ENCODE results near the gene CDK18.

Gene CDK18

GRCh38 chr1:205505076-205505729 is 734 bp downstream of the CDK18 start:
- no peak for DNase-seq (ENCODE audit: low read depth)

- DNase-seq (ENCODE audit: low read depth), result no peak
Observed at GRCh38 chr1:205505791-205506190, 1.3 kb downstream of the CDK18 start.

GRCh38 chr1:205506409-205507200 is 2.1 kb downstream of the CDK18 start:
- no peak for DNase-seq (ENCODE audit: low read depth)

- no peak for DNase-seq (ENCODE audit: low read depth)
Observed at GRCh38 chr1:205508227-205508714, 3.8 kb downstream of the CDK18 start.

DNA sequence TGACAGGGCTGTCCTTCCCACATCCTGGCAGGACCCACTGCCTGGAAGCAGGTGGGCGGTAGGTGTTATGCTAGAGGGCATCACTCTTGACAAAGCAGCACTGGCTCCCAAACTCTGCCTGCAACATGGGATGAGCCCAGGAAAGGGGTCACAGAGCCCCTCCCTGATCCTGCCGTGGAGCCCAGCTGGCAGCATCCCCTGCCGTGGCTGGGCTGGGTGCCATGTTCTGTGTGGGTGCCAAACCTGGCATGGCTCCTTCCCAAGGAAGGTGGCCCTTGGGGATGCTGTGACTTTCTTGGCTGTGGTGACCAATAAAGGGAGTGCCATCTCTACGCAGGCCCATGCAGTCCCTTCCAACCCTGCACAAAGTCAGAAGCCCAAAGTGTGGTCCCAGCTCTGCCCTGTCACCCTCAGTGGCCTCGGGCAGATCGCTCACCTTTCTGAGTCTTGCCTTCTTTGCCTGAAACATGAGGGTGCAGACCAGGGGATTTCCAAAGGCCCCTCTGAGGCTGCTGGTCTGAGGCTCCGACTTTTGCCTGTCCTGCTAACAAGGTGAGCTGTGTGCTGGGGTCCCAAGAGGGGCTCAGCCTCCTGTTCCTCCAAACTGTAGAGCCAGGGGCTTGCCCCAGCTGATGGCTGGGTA is 6.0 kb downstream of the CDK18 start:
- DNase-seq (ENCODE audit: low read depth), result no peak

DNA sequence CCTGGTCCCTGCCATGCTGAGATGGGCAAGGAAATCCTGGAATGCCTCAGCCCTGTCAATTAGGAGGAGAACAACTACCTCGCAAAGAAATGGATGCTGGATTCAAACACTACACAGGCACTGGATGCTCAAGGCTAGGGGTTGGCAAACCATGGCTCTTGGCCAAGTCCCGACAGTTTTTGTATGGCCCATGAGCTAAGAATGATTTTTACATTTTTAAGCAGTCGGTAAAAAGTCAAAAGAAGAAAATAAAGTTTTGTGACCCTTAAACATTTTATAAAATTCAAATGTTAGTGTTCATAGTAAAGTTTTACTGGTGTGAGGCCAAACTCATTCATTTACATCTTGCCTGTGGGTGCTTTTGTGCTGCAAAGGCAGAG is 6.5 kb downstream of the CDK18 start:
- no peak for DNase-seq (ENCODE audit: low read depth)

- DNase-seq (ENCODE audit: low read depth), result no peak
Observed at GRCh38 chr1:205512059-205513045, 7.9 kb downstream of the CDK18 start.

- DNase-seq (ENCODE audit: low read depth), result no peak
Observed at GRCh38 chr1:205513774-205514173, 9.3 kb downstream of the CDK18 start.

GRCh38 chr1:205514211-205515142 is 10.0 kb downstream of the CDK18 start:
- no peak for DNase-seq (ENCODE audit: low read depth)

- no peak for DNase-seq (ENCODE audit: low read depth)
Observed at GRCh38 chr1:205515781-205516253, 11.3 kb downstream of the CDK18 start.

GRCh38 chr1:205516362-205516761 is 11.9 kb downstream of the CDK18 start:
- no peak for DNase-seq (ENCODE audit: low read depth)

DNA sequence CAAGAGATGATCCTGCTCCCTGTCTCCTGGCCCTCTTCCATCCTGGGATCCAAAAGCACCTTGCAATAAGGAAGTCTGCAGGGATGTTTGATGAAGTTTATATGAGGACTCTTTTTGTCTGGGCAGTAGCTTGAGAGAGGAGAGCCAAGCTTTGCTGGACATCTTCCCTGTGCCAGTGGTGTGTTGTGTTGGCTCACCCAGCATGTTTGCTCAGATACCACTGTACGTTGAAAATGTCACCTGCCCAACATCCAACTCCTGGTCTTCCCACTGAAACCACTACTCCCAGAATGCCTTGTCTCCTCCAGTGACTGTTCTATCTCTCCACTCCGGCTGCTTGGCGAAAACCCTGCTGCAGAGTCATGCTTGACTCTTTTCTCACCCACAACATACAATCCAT is 12.8 kb downstream of the CDK18 start:
- no peak for DNase-seq (ENCODE audit: low read depth)

GRCh38 chr1:205517763-205518162 is 13.3 kb downstream of the CDK18 start:
- no peak for DNase-seq (ENCODE audit: low read depth)

GRCh38 chr1:205518661-205519540 is 14.4 kb downstream of the CDK18 start:
- DNase-seq (ENCODE audit: low read depth), result no peak

GRCh38 chr1:205519541-205520131 is 15.2 kb downstream of the CDK18 start:
- no peak for DNase-seq (ENCODE audit: low read depth)

DNA sequence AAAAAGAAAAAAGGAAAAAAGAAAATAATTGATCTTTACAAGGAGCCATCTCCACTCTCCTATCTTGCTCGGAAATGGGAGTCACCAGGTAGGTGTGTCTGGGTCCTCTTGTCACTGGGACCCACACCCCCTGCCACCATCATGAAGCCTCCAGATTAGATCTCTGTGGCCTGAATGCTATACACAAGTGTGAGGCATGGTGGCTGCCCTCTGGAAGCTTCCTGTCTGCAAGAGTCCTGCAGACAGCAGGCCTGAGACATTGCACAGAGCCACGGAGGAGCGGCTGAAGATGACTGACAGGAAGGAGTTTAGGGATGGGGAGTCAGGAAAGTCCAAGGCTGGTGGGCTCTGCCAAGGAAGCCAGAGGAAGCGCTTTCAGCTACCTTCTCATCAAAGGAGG is 16.2 kb downstream of the CDK18 start:
- DNase-seq (ENCODE audit: low read depth), result no peak

- DNase-seq (ENCODE audit: low read depth), result no peak
Observed at GRCh38 chr1:205521686-205522085, 17.2 kb downstream of the CDK18 start.

DNA sequence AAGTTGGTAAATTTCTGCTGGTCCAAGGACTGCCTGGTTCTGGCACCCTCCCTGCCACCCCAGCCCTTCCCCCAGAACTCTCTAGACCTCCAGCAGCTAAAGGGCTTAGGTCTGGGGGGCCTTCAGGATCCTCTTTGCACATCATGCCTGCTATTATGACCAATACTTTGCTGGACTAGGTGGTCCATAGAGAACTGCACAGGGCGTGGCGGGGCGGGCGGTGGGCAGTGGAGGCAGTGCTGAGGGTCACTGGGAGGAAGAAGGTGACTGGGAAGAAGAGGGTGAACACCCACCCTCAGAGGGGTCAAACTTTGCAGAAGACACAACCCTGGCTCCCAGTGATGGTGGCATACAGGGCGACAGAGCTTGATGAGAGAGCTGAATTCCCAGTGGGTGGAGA is 18.2 kb downstream of the CDK18 start:
- DNase-seq (ENCODE audit: low read depth), result no peak

DNA sequence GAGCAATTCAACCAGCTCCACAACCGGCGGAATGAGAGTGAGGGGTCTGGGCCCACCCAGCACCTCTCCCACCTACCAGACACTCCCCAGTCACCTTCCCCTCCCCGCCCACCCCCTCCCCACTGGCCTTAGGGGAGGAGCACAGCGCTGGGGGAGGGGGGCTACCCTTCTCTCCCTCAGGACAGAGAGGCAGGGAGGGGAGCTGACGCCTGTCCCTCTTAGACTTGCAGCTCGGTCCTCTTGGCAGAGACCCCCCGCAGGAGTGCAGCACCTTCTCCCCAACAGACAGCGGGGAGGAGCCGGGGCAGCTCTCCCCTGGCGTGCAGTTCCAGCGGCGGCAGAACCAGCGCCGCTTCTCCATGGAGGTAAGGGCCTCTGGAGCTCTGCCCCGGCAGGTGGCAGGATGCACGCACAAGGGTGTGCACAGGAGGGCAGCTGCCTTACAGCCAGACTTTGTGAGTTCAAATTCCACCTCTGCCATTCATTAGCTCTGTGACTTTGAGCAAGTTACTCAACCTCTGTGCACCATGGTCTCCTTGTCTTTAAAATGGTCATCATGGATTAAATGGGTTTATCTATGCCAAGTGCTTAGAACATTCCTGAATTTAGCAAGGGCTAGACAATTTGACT is 18.9 kb downstream of the CDK18 start:
- no peak for DNase-seq (ENCODE audit: low read depth)
